Measurements from ENCODE around the gene GPANK1.

GPANK1 gene

DNA sequence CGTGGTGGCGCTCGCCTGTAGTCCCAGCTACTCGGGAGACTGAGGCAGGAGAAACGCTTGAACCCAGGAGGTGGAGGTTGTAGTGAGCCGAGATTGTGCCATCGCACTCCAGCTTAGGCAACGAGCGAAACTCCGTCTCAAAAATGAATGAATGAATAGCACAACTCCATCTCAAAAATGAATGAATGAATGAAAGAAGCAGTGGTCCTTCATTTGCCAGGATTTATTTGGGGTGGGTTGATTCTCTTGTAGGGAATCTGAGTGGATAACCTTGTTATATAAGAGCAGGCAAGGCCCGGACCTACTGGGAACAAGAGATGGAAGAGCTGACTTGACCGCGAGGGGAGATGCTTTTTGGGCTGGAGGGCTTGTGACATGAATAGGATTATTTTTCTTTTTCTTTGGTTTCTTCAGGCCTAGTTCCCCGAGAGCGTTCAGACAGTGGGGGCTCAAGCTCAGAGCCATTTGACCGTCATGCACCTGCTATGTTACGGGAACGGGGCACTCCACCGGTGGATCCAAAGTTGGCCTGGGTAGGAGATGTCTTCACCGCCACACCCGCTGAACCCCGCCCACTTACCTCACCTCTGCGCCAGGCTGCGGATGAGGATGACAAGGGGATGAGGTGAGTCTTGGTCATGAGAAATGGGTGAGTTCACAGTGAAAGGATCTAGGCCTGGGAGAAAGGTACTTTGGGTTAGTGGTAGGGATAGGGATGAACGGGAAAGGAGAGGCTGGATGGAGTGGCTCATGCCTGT is 34.4 kb downstream of the GPANK1 start:
- peaks cover 0 to 3% (median 0%) of the 10 kb centered on the region in 4 donors for H3K4me1 ChIP-seq
- intact Hi-C loops (cut with DNase I; ENCODE audit: low total_unique reads) = no loop called here
- peaks cover 84 to 100% (median 98%) of the 10 kb centered on the region in 3 donors for H3K36me3 ChIP-seq
- TF ChIP-seq, protein P1, sequence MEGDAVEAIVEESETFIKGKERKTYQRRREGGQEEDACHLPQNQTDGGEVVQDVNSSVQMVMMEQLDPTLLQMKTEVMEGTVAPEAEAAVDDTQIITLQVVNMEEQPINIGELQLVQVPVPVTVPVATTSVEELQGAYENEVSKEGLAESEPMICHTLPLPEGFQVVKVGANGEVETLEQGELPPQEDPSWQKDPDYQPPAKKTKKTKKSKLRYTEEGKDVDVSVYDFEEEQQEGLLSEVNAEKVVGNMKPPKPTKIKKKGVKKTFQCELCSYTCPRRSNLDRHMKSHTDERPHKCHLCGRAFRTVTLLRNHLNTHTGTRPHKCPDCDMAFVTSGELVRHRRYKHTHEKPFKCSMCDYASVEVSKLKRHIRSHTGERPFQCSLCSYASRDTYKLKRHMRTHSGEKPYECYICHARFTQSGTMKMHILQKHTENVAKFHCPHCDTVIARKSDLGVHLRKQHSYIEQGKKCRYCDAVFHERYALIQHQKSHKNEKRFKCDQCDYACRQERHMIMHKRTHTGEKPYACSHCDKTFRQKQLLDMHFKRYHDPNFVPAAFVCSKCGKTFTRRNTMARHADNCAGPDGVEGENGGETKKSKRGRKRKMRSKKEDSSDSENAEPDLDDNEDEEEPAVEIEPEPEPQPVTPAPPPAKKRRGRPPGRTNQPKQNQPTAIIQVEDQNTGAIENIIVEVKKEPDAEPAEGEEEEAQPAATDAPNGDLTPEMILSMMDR (IDR thresholded peaks at IDR 0.05) = no peak
- DNase-seq = no peak
- no peaks in the 10 kb centered on the region for H3K27me3 ChIP-seq
- no peak overlapping the region for H3K4me3 ChIP-seq
- no peak overlapping the region for H3K27ac ChIP-seq
- no peaks in the 10 kb centered on the region for H3K9me3 ChIP-seq

DNA sequence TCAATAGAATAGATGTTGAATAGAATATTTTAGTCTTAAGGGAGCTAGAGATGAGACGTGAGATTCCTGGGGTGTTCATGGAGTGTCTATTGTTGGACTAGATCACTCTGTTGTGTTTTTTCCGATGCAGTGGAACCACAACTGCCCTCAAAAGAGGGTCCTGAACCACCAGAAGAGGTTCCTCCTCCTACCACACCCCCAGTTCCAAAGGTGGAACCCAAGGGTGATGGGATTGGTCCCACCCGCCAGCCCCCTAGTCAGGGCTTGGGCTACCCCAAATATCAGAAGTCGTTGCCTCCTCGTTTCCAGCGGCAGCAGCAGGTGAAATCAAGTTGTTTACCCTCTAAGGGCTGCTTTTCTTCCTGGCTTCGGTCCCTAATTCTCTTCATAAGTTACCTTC is 35.8 kb downstream of the GPANK1 start:
- H3K36me3 ChIP-seq = peaks cover 84 to 100% (median 98%) of the 10 kb centered on the region in 3 donors
- intact Hi-C loops (cut with DNase I; ENCODE audit: low total_unique reads) = no loop called here
- no peak overlapping the region for H3K4me3 ChIP-seq
- H3K27ac ChIP-seq = no peak overlapping the region
- DNase-seq = no peak
- H3K4me1 ChIP-seq = peaks cover 0 to 3% (median 0%) of the 10 kb centered on the region in 4 donors
- no peaks in the 10 kb centered on the region for H3K27me3 ChIP-seq
- H3K9me3 ChIP-seq = no peaks in the 10 kb centered on the region
- TF ChIP-seq, protein P1 (IDR thresholded peaks at IDR 0.05) = no peak

DNA sequence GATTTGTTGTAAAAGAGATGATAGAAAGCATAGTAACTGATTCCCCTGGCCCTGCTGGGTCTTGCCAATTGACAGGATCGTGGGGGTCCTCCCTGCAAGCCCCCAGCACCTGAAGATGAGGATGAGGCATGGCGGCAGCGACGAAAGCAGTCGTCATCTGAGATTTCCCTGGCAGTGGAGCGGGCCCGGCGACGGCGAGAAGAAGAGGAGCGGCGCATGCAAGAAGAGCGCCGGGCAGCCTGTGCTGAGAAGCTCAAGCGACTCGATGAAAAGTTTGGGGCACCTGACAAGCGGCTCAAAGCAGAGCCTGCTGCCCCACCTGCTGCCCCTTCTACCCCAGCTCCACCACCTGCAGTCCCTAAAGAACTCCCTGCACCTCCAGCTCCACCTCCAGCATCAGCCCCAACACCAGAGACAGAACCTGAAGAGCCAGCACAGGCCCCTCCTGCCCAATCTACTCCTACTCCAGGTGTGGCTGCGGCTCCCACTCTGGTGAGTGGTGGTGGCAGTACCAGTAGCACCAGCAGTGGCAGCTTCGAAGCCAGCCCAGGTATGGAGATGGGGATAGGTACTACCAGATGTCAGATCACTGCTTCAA is 37.0 kb downstream of the GPANK1 start:
- Histone ChIP-seq H3K27ac (no peak overlapping the region), H3K4me3 (no peak overlapping the region), H3K36me3 (peaks cover 79 to 96% (median 94%) of the 10 kb centered on the region in 3 donors), H3K9me3 (no peaks in the 10 kb centered on the region), H3K27me3 (no peaks in the 10 kb centered on the region), H3K4me1 (peaks cover 0 to 4% (median under 1%) of the 10 kb centered on the region in 4 donors)
- no peak for DNase-seq
- intact Hi-C loops (cut with DNase I; ENCODE audit: low total_unique reads) = no loop called here
- TF ChIP-seq, protein P1 (IDR thresholded peaks at IDR 0.05) = no peak

DNA sequence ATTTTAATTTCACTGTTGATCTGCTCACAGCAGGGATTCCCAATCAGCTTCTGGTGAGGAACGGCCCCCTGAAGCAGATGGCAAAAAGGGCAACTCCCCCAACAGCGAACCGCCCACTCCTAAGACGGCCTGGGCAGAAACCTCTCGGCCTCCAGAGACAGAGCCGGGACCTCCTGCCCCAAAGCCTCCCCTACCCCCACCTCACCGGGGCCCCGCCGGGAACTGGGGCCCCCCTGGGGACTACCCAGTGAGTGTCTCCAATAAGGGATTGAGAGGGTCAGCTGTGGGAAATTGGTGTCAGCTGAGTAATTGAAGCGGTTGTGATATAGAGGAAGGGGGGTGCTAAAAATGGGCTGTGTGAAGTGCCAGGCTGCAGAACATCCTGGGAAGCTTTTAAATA is 37.8 kb downstream of the GPANK1 start:
- Histone ChIP-seq H3K27ac (no peak overlapping the region), H3K4me1 (peaks cover 0 to 11% (median 4%) of the 10 kb centered on the region in 4 donors), H3K9me3 (no peaks in the 10 kb centered on the region), H3K27me3 (no peaks in the 10 kb centered on the region), H3K36me3 (peaks cover 79 to 88% (median 85%) of the 10 kb centered on the region in 3 donors), H3K4me3 (no peak overlapping the region)
- intact Hi-C loops (cut with DNase I; ENCODE audit: low total_unique reads) = no loop called here
- DNase-seq = no peak
- TF ChIP-seq, protein P1 (IDR thresholded peaks at IDR 0.05) = no peak

DNA sequence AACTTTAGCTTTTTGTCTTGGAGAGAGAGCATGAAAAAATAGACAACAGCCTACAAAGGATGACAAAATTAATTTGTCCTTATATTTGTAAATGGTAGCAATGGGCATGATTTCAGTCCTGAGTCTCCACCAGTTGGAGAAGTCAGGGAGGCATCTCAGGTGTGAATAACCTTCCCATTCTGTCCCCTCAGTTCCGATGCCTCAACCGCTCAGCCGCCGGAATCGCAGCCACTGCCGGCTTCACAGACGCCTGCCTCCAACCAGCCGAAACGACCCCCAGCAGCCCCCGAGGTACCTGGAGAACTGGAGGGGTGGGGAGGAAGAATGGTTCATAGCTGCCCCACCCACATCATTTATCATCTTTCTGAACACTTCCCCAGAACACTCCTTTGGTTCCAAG is 40.7 kb downstream of the GPANK1 start:
- H3K27ac ChIP-seq = no peak overlapping the region
- no peaks in the 10 kb centered on the region for H3K9me3 ChIP-seq
- peaks cover 0 to 16% (median 7%) of the 10 kb centered on the region in 4 donors for H3K4me1 ChIP-seq
- H3K4me3 ChIP-seq = no peak overlapping the region
- intact Hi-C loops (cut with DNase I; ENCODE audit: low total_unique reads) = no loop called here
- H3K36me3 ChIP-seq = peaks cover 53 to 59% (median 57%) of the 10 kb centered on the region in 3 donors
- no peak for DNase-seq
- TF ChIP-seq, protein P1 (IDR thresholded peaks at IDR 0.05) = no peak
- no peaks in the 10 kb centered on the region for H3K27me3 ChIP-seq

Measured in tibial artery (tissue), 4 donors.